ENCODE measurements around the gene CMC1.

The CMC1 gene

DNA sequence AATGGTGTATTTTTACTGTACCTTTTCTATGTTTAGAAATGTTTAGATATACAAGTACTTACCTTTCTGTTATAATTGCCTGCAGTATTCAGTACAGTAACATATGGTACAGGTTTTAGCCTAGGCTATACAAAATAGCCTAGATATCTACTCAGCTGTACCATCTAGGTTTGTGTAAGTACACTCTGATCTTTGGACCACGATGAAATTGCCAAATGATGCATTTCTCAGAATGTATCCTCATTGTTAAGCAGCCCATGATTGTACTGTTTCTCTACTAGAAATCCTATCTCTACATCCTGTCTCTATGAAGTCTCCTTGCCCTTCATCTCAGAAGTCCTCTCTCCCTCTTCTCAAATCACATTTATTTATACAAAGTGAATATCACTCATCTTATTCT is 74.3 kb downstream of the CMC1 start:
- DNase-seq (no peak), ATAC-seq (no peak)
- no peaks in the 10 kb centered on the region for H3K9me3 Mint-ChIP-seq
- H3K27ac Mint-ChIP-seq = no peak overlapping the region
- H3K4me3 Mint-ChIP-seq = no peak overlapping the region
- H3K4me1 Mint-ChIP-seq = peaks cover 12% of the 10 kb centered on the region
- H3K27me3 Mint-ChIP-seq = no peaks in the 10 kb centered on the region

DNA sequence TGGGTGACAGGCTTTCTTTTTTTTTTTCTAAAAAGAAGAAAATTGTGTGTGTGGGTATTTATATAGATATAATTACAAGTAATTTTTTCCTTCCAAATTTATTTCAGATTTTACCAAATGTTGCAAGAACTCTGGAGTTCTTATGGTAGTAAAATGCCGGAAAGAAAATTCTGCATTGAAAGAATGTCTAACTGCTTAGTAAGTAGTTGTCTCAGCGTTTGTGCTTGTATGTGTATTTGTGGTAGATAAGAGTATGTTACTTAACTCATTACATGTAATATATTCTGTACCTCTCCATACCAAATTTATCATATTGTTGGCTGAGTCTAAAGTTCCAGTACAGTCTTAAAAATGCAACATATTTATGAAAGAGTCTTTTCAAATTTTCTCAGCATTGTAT is 74.8 kb downstream of the CMC1 start:
- no peak for DNase-seq

DNA sequence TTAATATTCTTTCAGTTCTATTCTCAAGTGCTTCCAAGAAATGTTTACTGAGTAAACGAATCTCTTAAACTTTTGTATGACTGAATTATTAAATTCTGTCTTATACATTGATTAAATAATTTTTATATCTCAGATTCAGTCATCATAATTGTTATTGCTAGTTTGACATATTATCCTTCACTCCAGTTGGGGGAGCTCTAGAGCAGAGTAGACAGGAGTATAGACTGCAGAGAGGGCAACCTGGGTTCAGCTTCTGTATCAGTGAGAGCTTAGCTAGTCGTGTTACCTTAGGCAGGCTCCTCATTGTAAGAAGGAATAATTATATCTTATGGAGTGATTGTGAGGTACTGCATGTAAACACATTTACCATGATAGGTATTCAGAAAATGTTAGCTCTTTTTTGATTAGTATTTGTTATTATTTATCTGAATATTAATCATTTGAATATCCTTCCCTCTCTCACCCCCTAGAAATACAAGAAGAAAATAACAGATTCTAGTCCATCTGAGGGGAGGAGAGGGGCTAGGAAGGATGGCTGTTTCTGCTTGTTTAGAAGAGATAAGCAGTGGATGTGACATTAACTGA is 76.1 kb downstream of the CMC1 start:
- H3K4me3 Mint-ChIP-seq = no peak overlapping the region
- H3K27me3 Mint-ChIP-seq = no peaks in the 10 kb centered on the region
- peak; percentile 13 to 34 for DNase-seq
- H3K9me3 Mint-ChIP-seq = no peaks in the 10 kb centered on the region
- peak; percentile 89 for ATAC-seq
- no peak overlapping the region for H3K27ac Mint-ChIP-seq
- peaks cover 21% of the 10 kb centered on the region for H3K4me1 Mint-ChIP-seq

More for the DNA sequence above, 74.8 kb downstream of the CMC1 start:
- H3K4me1 Mint-ChIP-seq = peaks cover 17% of the 10 kb centered on the region
- no peak for ATAC-seq
- no peaks in the 10 kb centered on the region for H3K27me3 Mint-ChIP-seq
- H3K27ac Mint-ChIP-seq = no peak overlapping the region
- H3K9me3 Mint-ChIP-seq = no peaks in the 10 kb centered on the region
- H3K4me3 Mint-ChIP-seq = no peak overlapping the region

DNA sequence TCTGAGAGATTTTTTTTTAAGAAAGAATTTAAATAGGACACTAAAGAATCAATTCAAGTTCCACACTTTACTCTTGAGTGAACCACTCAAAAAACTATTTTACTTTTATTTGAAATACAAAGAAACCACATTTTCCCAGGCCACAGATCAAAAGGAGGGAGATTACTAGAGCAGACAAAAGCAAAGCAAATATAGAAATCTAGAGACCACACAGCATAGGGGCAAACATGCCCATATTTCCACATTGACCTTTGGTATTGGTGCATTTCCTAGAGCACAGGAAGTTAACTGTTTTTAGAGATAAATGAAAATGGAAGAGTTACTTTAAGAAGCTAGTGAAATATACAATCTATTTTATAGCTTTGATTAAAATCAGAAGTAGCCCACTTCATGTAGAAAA is 79.6 kb downstream of the CMC1 start:
- Mint-ChIP-seq H3K9me3 (no peaks in the 10 kb centered on the region), H3K4me3 (no peak overlapping the region), H3K4me1 (peaks cover 25% of the 10 kb centered on the region), H3K27ac (peak overlapping the region in 1 of 2 donors; percentile 15), H3K27me3 (no peaks in the 10 kb centered on the region)
- no peak for ATAC-seq
- no peak for DNase-seq

DNA sequence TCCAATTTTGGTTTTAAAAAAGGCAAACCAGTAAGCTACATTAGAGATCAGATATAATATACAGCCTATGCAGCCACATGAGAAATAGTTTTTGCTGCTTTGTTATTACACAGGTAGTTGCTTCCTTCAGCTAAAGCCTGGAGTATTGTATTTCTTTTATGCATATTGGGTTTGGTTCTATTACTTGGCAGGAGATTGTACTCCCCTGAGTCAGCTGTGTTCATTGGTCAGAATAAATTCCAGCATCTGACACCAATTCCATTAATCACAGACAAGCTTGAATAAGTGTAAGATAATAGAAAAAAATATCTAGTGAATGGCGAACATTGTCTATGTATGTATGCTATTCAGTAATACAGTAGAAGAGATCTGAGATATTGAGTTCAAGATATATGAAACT is 81.0 kb downstream of the CMC1 start:
- no peak for ATAC-seq

DNA sequence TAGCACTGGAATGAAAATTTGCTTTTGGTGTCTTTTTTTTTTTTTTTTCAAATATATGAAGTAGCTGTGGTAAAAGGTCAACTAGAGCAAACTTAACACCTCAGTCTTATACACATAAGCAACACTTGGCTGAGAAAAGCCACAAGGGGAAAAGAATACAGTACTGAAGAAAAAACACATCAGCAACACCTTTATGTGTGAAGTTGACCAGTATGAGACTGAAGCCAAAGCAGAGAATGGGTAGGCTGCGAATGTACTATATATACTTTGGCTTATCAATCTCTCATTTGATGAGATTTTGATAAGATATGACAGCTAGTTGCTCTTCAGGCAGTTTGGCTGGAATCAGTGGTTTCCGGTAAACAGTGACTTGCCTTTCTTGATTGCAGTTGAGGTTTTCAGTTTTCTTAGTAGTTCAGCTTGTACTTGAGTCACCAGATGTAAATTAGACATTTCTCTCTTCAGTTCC is 85.1 kb downstream of the CMC1 start:
- H3K4me3 Mint-ChIP-seq = no peak overlapping the region
- DNase-seq (peak; percentile 26 to 40), ATAC-seq (peak; percentile 97)
- H3K27ac Mint-ChIP-seq = peak overlapping the region in 1 of 2 donors; percentile 57
- no peaks in the 10 kb centered on the region for H3K9me3 Mint-ChIP-seq
- no peaks in the 10 kb centered on the region for H3K27me3 Mint-ChIP-seq
- H3K4me1 Mint-ChIP-seq = peaks cover 14% of the 10 kb centered on the region

More for the DNA sequence above, 81.0 kb downstream of the CMC1 start:
- Mint-ChIP-seq H3K9me3 (no peaks in the 10 kb centered on the region), H3K4me1 (peaks cover 23% of the 10 kb centered on the region), H3K4me3 (no peak overlapping the region), H3K27me3 (no peaks in the 10 kb centered on the region), H3K27ac (no peak overlapping the region)
- no peak for DNase-seq

DNA sequence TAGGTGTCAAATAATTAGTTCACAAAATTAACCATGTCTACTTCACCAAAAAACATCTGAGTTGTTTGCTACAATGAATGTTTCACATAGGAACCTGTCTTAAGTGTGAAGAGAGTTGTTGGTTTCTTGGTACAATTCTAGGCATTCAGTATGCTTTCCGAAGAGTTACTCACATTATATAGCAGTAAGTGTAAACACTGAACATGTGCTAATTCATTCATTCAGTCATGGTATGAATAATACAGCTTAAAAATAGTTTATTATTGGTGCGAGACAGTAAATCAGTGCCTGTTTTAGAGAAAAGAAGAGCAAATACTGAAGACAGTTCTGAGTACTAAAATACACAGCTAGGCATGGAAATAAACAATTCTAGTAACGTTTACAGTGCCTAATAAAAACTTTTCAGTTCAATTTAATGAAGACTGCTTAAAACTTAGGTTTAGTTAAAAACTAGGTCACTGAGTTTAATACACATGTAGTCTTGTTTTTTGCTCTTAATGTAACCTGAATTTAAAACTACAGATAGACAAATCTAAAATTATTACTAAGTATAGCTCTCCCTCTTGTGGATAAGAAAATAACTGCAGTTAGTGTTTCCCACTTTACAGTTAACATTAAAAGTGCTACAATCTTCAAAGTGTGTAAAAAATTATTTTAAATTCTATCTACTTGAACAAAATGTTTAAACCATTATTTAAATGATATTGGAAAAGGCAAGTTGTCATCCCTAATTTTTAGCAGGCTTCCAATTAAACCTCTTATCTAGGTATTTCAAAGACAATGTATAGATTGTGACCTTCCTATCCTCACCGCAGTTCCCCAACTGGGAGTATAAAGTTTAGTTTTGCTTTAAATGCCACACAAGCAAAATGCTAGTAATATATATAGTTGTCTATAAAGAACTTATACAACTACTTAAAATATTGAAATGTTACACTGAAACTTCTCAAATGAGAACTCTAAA is 87.1 kb downstream of the CMC1 start:
- Mint-ChIP-seq H3K27me3 (no peaks in the 10 kb centered on the region), H3K27ac (no peak overlapping the region), H3K9me3 (no peaks in the 10 kb centered on the region), H3K4me1 (peaks cover 12% of the 10 kb centered on the region), H3K4me3 (no peak overlapping the region)
- ATAC-seq = no peak
- no peak for DNase-seq

DNA sequence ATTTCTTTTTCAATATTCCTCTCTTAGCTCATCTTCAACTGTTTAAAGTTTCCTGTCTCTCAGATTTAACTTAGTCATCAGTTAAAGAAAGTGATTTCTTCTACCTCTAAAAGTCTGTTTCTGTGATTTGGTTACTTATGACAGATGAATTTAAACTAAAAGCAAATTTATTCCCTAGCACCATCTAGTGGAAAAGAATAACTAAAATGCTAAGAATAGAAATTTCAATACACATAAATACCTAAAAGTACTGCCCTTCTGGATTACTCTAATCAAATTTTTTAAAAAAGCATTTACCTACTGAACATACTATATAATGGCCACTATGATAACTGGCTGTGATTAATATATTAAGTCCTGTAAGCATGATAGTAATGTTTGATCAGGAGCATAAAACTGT is 93.1 kb downstream of the CMC1 start:
- no peaks in the 10 kb centered on the region for H3K9me3 Mint-ChIP-seq
- DNase-seq (no peak), ATAC-seq (no peak)
- no peak overlapping the region for H3K27ac Mint-ChIP-seq
- peaks cover 12% of the 10 kb centered on the region for H3K4me1 Mint-ChIP-seq
- no peaks in the 10 kb centered on the region for H3K27me3 Mint-ChIP-seq
- H3K4me3 Mint-ChIP-seq = no peak overlapping the region

DNA sequence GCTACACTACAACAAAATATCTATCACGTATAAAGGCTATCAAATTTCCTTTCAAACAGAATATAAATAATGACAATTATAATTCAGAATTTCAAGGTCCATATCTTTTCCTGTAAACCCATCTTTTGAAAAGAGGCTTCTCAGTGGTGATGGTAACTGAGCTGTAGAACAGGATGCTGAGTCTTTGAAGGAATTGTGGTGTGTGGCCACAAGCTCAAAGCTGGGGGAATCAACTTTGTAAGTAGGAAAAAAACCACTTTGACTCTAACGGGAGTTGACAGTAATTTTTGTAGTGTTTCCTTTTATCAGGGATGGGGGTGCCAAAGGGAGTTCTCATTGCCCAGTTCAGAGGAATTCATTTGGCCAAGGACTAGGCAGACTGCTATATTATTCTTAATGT is 93.8 kb downstream of the CMC1 start:
- DNase-seq = no peak
- Mint-ChIP-seq H3K4me1 (peaks cover 12% of the 10 kb centered on the region), H3K4me3 (no peak overlapping the region), H3K9me3 (no peaks in the 10 kb centered on the region), H3K27me3 (no peaks in the 10 kb centered on the region), H3K27ac (peak overlapping the region in 1 of 2 donors; percentile 23)
- ATAC-seq = no peak

DNA sequence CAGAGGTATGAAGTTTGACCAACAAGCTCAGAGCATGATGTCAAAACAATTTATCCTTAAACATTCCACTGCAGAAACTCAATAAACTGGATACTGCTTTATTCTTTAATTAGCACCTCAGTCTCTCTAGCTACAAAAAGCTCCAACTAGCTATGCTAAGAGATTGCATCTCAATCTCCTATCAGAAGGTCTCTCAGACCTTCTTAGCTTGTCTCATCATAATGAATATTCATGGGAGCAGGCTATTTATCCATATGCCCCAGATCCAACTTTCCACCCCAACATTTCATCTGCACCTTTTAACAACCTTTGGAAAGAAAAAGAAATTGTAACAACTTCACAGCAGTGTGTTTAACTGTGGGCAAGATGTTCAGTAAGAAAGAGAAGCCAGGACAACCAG is 95.8 kb downstream of the CMC1 start:
- no peak for ATAC-seq
- H3K27me3 Mint-ChIP-seq = no peaks in the 10 kb centered on the region
- no peaks in the 10 kb centered on the region for H3K9me3 Mint-ChIP-seq
- H3K4me3 Mint-ChIP-seq = no peak overlapping the region
- H3K4me1 Mint-ChIP-seq = peaks cover 18% of the 10 kb centered on the region
- peak overlapping the region in 1 of 2 donors; percentile 5 for H3K27ac Mint-ChIP-seq
- no peak for DNase-seq

DNA sequence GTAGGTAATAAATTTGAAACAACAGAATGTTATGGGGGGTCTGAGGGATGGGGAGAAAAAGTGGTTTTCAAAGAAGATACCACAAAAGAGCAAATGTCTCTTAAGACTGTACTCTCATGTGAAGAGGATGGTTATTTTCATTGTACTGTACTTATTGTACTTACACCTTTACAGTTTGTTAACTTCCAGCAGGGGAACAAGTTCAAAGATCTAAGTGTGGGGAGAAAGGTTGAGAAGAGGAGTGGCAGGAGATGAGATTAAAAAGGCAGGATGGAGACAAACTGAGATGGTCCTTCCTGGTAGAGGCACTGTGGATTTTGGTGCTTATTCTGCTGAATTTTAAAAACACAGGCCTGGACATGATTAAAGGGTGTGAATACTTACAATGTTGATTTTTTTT is 101.7 kb downstream of the CMC1 start:
- peak overlapping the region in 1 of 2 donors; percentile 15 for H3K27ac Mint-ChIP-seq
- DNase-seq (no peak), ATAC-seq (no peak)
- peak overlapping the region in 1 of 2 donors; percentile 31 for H3K4me3 Mint-ChIP-seq
- H3K4me1 Mint-ChIP-seq = peaks cover 48% of the 10 kb centered on the region
- H3K9me3 Mint-ChIP-seq = no peaks in the 10 kb centered on the region
- no peaks in the 10 kb centered on the region for H3K27me3 Mint-ChIP-seq

DNA sequence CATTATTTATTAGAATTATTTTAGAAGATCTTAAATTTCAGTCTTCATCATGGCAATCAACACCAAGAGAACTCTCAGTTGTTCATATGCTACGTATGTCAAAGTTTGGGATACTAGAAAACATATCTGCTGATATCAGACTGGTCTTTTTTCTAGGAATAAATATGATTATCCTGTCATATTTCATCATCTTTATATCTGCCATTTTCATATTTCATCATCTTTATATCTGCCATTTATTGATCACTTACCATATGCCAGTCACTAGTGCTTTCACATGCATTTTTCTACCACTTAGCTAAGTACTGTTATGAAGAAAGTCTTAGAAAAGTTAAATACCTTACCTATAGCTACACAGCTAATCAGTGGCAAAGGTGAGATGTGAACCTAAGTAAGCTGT is 104.3 kb downstream of the CMC1 start:
- H3K27me3 Mint-ChIP-seq = no peaks in the 10 kb centered on the region
- peak overlapping the region; percentile 6 to 38 for H3K4me3 Mint-ChIP-seq
- DNase-seq (no peak), ATAC-seq (no peak)
- peak overlapping the region in 1 of 2 donors; percentile 37 for H3K27ac Mint-ChIP-seq
- no peaks in the 10 kb centered on the region for H3K9me3 Mint-ChIP-seq
- H3K4me1 Mint-ChIP-seq = peaks cover 57% of the 10 kb centered on the region

DNA sequence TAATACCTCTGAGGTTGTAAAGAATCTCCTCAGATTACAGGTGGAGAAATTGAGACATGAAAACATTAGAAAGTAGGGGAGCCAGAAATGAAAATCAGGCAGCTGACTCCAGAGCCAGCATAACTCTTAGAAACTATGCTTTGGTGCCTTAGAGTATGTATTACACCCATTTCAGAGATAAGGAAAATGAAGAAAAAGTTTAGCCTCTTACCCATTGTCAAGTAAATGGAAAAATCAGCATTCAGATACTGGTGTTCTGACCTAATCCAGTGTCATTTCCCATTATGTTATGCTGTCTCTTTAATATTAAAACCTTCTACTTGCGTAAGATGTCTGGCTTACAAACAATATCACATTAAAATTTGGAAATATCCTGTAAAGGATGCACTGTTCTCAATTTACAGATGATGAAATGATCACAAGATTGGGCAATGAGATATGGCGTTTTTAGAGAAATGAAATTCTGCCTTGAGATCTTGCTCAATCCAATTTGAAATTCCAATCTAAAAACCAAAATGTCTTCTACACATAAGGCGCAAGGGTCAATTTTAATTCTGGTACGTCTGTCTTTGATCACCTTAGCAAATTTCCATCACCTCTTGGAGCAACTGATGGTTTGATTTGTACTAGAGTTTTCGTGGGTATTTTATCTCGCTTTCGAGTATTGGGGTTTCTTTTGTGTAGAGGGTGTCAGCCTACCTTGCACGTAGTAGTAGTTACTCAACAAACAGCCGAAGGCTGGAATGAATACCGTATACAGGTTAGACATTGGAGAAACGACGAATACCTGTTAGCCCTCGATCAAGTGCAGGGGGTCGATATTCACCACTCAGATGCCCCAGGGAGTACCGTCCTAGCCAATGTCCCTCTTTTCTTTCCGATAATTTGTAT is 106.2 kb downstream of the CMC1 start:
- H3K4me1 Mint-ChIP-seq = peaks cover 48% of the 10 kb centered on the region

DNA sequence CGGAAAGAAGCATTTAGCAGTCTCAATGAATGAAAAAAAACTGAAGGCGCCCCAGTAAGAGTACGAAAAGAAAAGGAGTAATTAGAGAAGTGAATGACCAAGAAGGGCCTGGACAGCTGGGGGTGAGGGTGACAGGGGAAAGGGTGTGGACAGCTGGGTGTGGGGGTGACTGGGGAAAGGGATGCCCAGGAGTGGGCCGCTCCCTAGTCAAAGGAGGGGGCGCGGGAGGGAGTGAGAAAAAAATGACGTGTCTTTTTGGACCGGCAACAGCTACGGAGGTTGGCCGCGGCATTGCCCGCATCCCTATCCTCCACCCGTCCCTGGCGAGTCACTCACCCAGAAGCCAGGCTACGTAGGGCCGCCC is 106.8 kb downstream of the CMC1 start:
- Mint-ChIP-seq H3K4me1 (peaks cover 41% of the 10 kb centered on the region), H3K4me3 (peak overlapping the region; percentile 93 to 94), H3K9me3 (no peaks in the 10 kb centered on the region), H3K27me3 (no peaks in the 10 kb centered on the region), H3K27ac (peak overlapping the region; percentile 100)
- DNase-seq (no peak), ATAC-seq (peak; percentile 90)

More for the DNA sequence above, 106.2 kb downstream of the CMC1 start:
- Mint-ChIP-seq H3K27me3 (no peaks in the 10 kb centered on the region), H3K4me3 (peak overlapping the region; percentile 93 to 94), H3K27ac (peak overlapping the region; percentile 100), H3K9me3 (no peaks in the 10 kb centered on the region)
- ATAC-seq = no peak
- DNase-seq = no peak
